Karpas-422 (cell line): ENCODE measurements around the gene C19orf44. TPM values are rescaled to one million over a fixed set of nuclear protein-coding genes. Genes with fewer than 3 reads are reported as not detected.
"Not testable (repeated sequence)": the region's sequence is repeated elsewhere in the genome, so short reads cannot be mapped to it uniquely, and the experiment has no call there.

Experiments
- DNase-seq: peaks from one replicate; pipeline ENCODE4 v3.0.0-alpha.2; 2015
- H2AFZ ChIP-seq: fragments of 200-600 bp; sonication (generic); 2 replicates; pipeline ENCODE4 v1.6.1; 2014; ENCODE audit warnings: antibody characterized with exemption, low read length, mixed read lengths
- H3K27ac ChIP-seq: fragments of 200-600 bp; sonication (generic); 2 replicates; pipeline ENCODE4 v1.5.1; 2014; ENCODE audit warnings: mild to moderate bottlenecking, low read length, moderate library complexity
- H3K27me3 ChIP-seq: fragments of 200-600 bp; sonication (generic); 2 replicates; pipeline ENCODE4 v1.6.1; 2014; ENCODE audit warnings: low read length, mixed read lengths
- H3K36me3 ChIP-seq: fragments of 200-600 bp; sonication (generic); 2 replicates; pipeline ENCODE4 v1.6.1; 2014; ENCODE audit warnings: low read length, mixed read lengths; ENCODE audit not compliant: insufficient read depth
- H3K4me1 ChIP-seq: fragments of 200-600 bp; sonication (generic); 2 replicates; pipeline ENCODE4 v1.6.1; 2014; ENCODE audit warnings: mild to moderate bottlenecking, low read length, mixed read lengths
- H3K4me2 ChIP-seq: fragments of 200-600 bp; sonication (generic); 2 replicates; pipeline ENCODE4 v1.6.1; 2014; ENCODE audit warnings: low read length, low read depth, mild to moderate bottlenecking; ENCODE audit not compliant: poor library complexity, severe bottlenecking
- H3K4me3 ChIP-seq: fragments of 200-600 bp; sonication (generic); 2 replicates; pipeline ENCODE4 v1.5.1; 2014; ENCODE audit warnings: mild to moderate bottlenecking, antibody characterized with exemption, low read length, mixed read lengths
- H3K79me2 ChIP-seq: fragments of 200-600 bp; sonication (generic); 2 replicates; pipeline ENCODE4 v1.6.1; 2014; ENCODE audit warnings: mild to moderate bottlenecking, low read length, mixed read lengths
- H3K9ac ChIP-seq: fragments of 200-600 bp; sonication (generic); 2 replicates; pipeline ENCODE4 v1.6.0; 2014; ENCODE audit warnings: low read length
- H3K9me2 ChIP-seq: fragments of 200-600 bp; sonication (generic), shearing (Covaris generic); replicated peaks from 2 replicates; pipeline ENCODE4 v1.6.0; 2014; ENCODE audit warnings: mild to moderate bottlenecking, low read length, moderate library complexity; ENCODE audit not compliant: insufficient read depth
- H3K9me3 ChIP-seq: fragments of 300-700, 200-600 bp; sonication (generic); 2 replicates; pipeline ENCODE4 v1.6.1; 2014; ENCODE audit warnings: low read length, mixed read lengths
- H4K20me1 ChIP-seq: fragments of 200-600 bp; sonication (generic); 2 replicates; pipeline ENCODE4 v1.6.1; 2014; ENCODE audit warnings: mild to moderate bottlenecking, antibody characterized with exemption, low read length, low read depth; ENCODE audit not compliant: insufficient read depth
- total RNA-seq: library from RNA; depleted of rRNA; stranded (reverse); fragments of >200 nt; shearing (Covaris generic); gene quantifications from 2 replicates; pipeline ENCODE4 v1.2.3, GENCODE V29; 2014; ENCODE audit warnings: low replicate concordance

C19orf44 gene
- total RNA-seq, 1 experiment from 2014 or later, result 4.7 TPM

GRCh38 chr19:16551902-16552301 is 55.7 kb downstream of the C19orf44 start:
- not testable (repeated sequence) for H3K4me3 ChIP-seq, H3K4me1 ChIP-seq, H3K4me2 ChIP-seq, H3K27ac ChIP-seq, H3K9me2 ChIP-seq, H2AFZ ChIP-seq, H3K27me3 ChIP-seq, H3K9ac ChIP-seq, H4K20me1 ChIP-seq, DNase-seq, H3K79me2 ChIP-seq, H3K36me3 ChIP-seq, H3K9me3 ChIP-seq

- H3K9ac ChIP-seq, result no peak overlapping the region
- H3K79me2 ChIP-seq, result no peaks in the 10 kb centered on the region; the same call in 1 of the 2 replicates
- DNase-seq, result no peak
- no peaks in the 10 kb centered on the region for H3K9me3 ChIP-seq
- H3K4me2 ChIP-seq, result no peak overlapping the region
- H3K27me3 ChIP-seq, result no peaks in the 10 kb centered on the region
- peaks cover 8% of the 10 kb centered on the region; the same call in 1 of the 2 replicates for H3K36me3 ChIP-seq
- H4K20me1 ChIP-seq, result no peaks in the 10 kb centered on the region
- H3K27ac ChIP-seq, result no peak overlapping the region
- no peak overlapping the region for H2AFZ ChIP-seq
- H3K4me3 ChIP-seq, result no peak overlapping the region
- no peaks in the 10 kb centered on the region for H3K9me2 ChIP-seq
- no peaks in the 10 kb centered on the region for H3K4me1 ChIP-seq
Measured at GRCh38 chr19:16554776-16555175, 58.6 kb downstream of the C19orf44 start.

- H3K9me2 ChIP-seq, result no peaks in the 10 kb centered on the region
- no peaks in the 10 kb centered on the region for H4K20me1 ChIP-seq
- H2AFZ ChIP-seq, result no peak overlapping the region
- no peaks in the 10 kb centered on the region for H3K9me3 ChIP-seq
- no peaks in the 10 kb centered on the region for H3K27me3 ChIP-seq
- no peak overlapping the region for H3K27ac ChIP-seq
- no peak overlapping the region for H3K4me3 ChIP-seq
- H3K79me2 ChIP-seq, result peaks cover 11% of the 10 kb centered on the region
- no peak for DNase-seq
- peaks cover 23% of the 10 kb centered on the region; the same call in 1 of the 2 replicates for H3K36me3 ChIP-seq
- H3K9ac ChIP-seq, result no peak overlapping the region
- H3K4me1 ChIP-seq, result no peaks in the 10 kb centered on the region
- no peak overlapping the region for H3K4me2 ChIP-seq
Measured at GRCh38 chr19:16559780-16560276, 63.6 kb downstream of the C19orf44 start.

GRCh38 chr19:16561382-16561781 is 65.2 kb downstream of the C19orf44 start:
- no peaks in the 10 kb centered on the region for H4K20me1 ChIP-seq
- no peak for DNase-seq
- H3K4me1 ChIP-seq, result no peaks in the 10 kb centered on the region
- H3K9me2 ChIP-seq, result no peaks in the 10 kb centered on the region
- H3K9ac ChIP-seq, result no peak overlapping the region
- no peaks in the 10 kb centered on the region for H3K27me3 ChIP-seq
- H3K9me3 ChIP-seq, result no peaks in the 10 kb centered on the region
- H3K79me2 ChIP-seq, result peaks cover 11% of the 10 kb centered on the region
- H2AFZ ChIP-seq, result no peak overlapping the region
- no peak overlapping the region for H3K4me2 ChIP-seq
- no peak overlapping the region for H3K4me3 ChIP-seq
- no peak overlapping the region for H3K27ac ChIP-seq
- peaks cover 26% of the 10 kb centered on the region; the same call in 1 of the 2 replicates for H3K36me3 ChIP-seq

- H3K9me2 ChIP-seq, result no peaks in the 10 kb centered on the region
- peaks cover 38% of the 10 kb centered on the region for H3K36me3 ChIP-seq
- no peak overlapping the region for H3K4me2 ChIP-seq
- H4K20me1 ChIP-seq, result no peaks in the 10 kb centered on the region
- no peak overlapping the region for H3K9ac ChIP-seq
- no peak for DNase-seq
- H3K4me1 ChIP-seq, result no peaks in the 10 kb centered on the region
- no peak overlapping the region for H3K27ac ChIP-seq
- H3K9me3 ChIP-seq, result no peaks in the 10 kb centered on the region
- peaks cover 11% of the 10 kb centered on the region for H3K79me2 ChIP-seq
- no peaks in the 10 kb centered on the region for H3K27me3 ChIP-seq
- no peak overlapping the region for H2AFZ ChIP-seq
- H3K4me3 ChIP-seq, result no peak overlapping the region
Measured at GRCh38 chr19:16562608-16563025, 66.4 kb downstream of the C19orf44 start.

- no peak for DNase-seq
- Histone ChIP-seq H3K9ac (no peak overlapping the region), H3K36me3 (peaks cover 45% of the 10 kb centered on the region), H3K79me2 (peaks cover 26% of the 10 kb centered on the region), H3K27ac (no peak overlapping the region), H3K4me1 (no peaks in the 10 kb centered on the region), H3K9me3 (no peaks in the 10 kb centered on the region), H4K20me1 (peaks cover 4% of the 10 kb centered on the region; the same call in 1 of the 2 replicates), H3K4me3 (no peak overlapping the region), H3K4me2 (no peak overlapping the region), H3K27me3 (no peaks in the 10 kb centered on the region), H2AFZ (no peak overlapping the region), H3K9me2 (no peaks in the 10 kb centered on the region)
Measured at GRCh38 chr19:16564842-16565241, 68.6 kb downstream of the C19orf44 start.

- H2AFZ ChIP-seq, result no peak overlapping the region
- H3K79me2 ChIP-seq, result peaks cover 40% of the 10 kb centered on the region
- H3K27me3 ChIP-seq, result no peaks in the 10 kb centered on the region
- H3K36me3 ChIP-seq, result peaks cover 46% of the 10 kb centered on the region
- no peaks in the 10 kb centered on the region for H3K9me2 ChIP-seq
- H3K9ac ChIP-seq, result no peak overlapping the region
- H3K9me3 ChIP-seq, result no peaks in the 10 kb centered on the region
- no peak overlapping the region for H3K27ac ChIP-seq
- no peak overlapping the region for H3K4me3 ChIP-seq
- DNase-seq, result no peak
- peaks cover 10% of the 10 kb centered on the region; the same call in 1 of the 2 replicates for H4K20me1 ChIP-seq
- peaks cover 9% of the 10 kb centered on the region for H3K4me1 ChIP-seq
- no peak overlapping the region for H3K4me2 ChIP-seq
Measured at GRCh38 chr19:16566161-16566560, 70.0 kb downstream of the C19orf44 start.

GRCh38 chr19:16566702-16567101 is 70.5 kb downstream of the C19orf44 start:
- H3K27ac ChIP-seq, result no peak overlapping the region
- no peak for DNase-seq
- H3K9ac ChIP-seq, result no peak overlapping the region
- H2AFZ ChIP-seq, result no peak overlapping the region
- H3K9me3 ChIP-seq, result no peaks in the 10 kb centered on the region
- H3K27me3 ChIP-seq, result no peaks in the 10 kb centered on the region
- H3K4me3 ChIP-seq, result no peak overlapping the region
- peaks cover 12% of the 10 kb centered on the region for H3K4me1 ChIP-seq
- H3K79me2 ChIP-seq, result peaks cover 40% of the 10 kb centered on the region
- no peaks in the 10 kb centered on the region for H3K9me2 ChIP-seq
- H3K4me2 ChIP-seq, result no peak overlapping the region
- H4K20me1 ChIP-seq, result peaks cover 15% of the 10 kb centered on the region; the same call in 1 of the 2 replicates
- peaks cover 41% of the 10 kb centered on the region for H3K36me3 ChIP-seq
